Thoracic aorta (tissue), 2 donors: Measurements from ENCODE around the gene EPB42. TPM values are rescaled to one million over a fixed set of nuclear protein-coding genes. Genes with fewer than 3 reads are reported as not detected.

Source experiments
- ATAC-seq: fragments of 150-250 bp; one replicate; pipeline ENCODE4 v1.8.0; 2017; ENCODE audit warnings: low read depth; ENCODE audit not compliant: insufficient number of reproducible peaks, low FRiP score
- DNase-seq: peaks from one replicate; pipeline ENCODE4 v3.0.0-alpha.2; 2020; ENCODE audit warnings: low spot score
- H3K27ac ChIP-seq, 2 donors: fragments of 200-600 bp; sonication (generic); 1 replicate in 1 of 2; 2 replicates in 1 of 2; pipeline ENCODE4 v1.5.1; 2016; ENCODE audit warnings: mild to moderate bottlenecking in 2 of 2, moderate library complexity in 2 of 2
- H3K27me3 ChIP-seq: fragments of 200-600 bp; sonication (generic); replicated peaks from 2 replicates; pipeline ENCODE4 v1.6.0; 2016; ENCODE audit warnings: mild to moderate bottlenecking; ENCODE audit not compliant: insufficient read depth
- H3K36me3 ChIP-seq: fragments of 200-600 bp; sonication (generic); one replicate; pipeline ENCODE4 v1.5.1; 2016
- H3K4me1 ChIP-seq, 2 donors: fragments of 200-600 bp; sonication (generic); 1 replicate in 1 of 2; 2 replicates in 1 of 2; pipeline versions ENCODE4 v1.5.1 to v1.6.0; 2016; ENCODE audit warnings: low read depth in 2 of 2, mild to moderate bottlenecking in 1 of 2; ENCODE audit not compliant: control insufficient read depth in 1 of 2
- H3K4me3 ChIP-seq: fragments of 200-600 bp; sonication (generic); 2 replicates; pipeline ENCODE4 v1.5.1; 2016; ENCODE audit warnings: mild to moderate bottlenecking
- H3K9me3 ChIP-seq: fragments of 200-600 bp; sonication (generic); 2 replicates; pipeline ENCODE4 v1.5.1; 2016
- CTCF ChIP-seq: fragments of 200-600 bp; sonication (generic); IDR thresholded peaks from one replicate; pipeline ENCODE4 v1.5.1; 2019; ENCODE audit warnings: antibody characterized with exemption
- total RNA-seq, 2 donors: library from RNA; depleted of rRNA; stranded (reverse); fragments of >200 nt; gene quantifications; one replicate each; pipeline versions ENCODE4 v1.1.0 to v1.2.3, GENCODE V29; 2016

EPB42 gene
- total RNA-seq, 2 donors from 2014 or later, result not detected

GRCh38 chr15:43241100-43241499, 20.3 kb upstream of the EPB42 start:
- peak; percentile 17 for DNase-seq
- no peak overlapping the region for H3K4me3 ChIP-seq
- ATAC-seq, result peak; percentile 77
- no peaks in the 10 kb centered on the region for H3K36me3 ChIP-seq
- H3K9me3 ChIP-seq, result no peaks in the 10 kb centered on the region
- no peak for TF ChIP-seq CTCF
- peaks cover 4 to 6% of the 10 kb centered on the region in 2 donors for H3K4me1 ChIP-seq
- peak overlapping the region; percentile 31 to 56 for H3K27ac ChIP-seq
- H3K27me3 ChIP-seq, result no peaks in the 10 kb centered on the region

- H3K27ac ChIP-seq, result no peak overlapping the region
- no peaks in the 10 kb centered on the region for H3K27me3 ChIP-seq
- TF ChIP-seq CTCF, result no peak
- H3K36me3 ChIP-seq, result no peaks in the 10 kb centered on the region
- H3K4me3 ChIP-seq, result no peak overlapping the region
- no peaks in the 10 kb centered on the region for H3K9me3 ChIP-seq
- peaks cover 4 to 6% of the 10 kb centered on the region in 2 donors for H3K4me1 ChIP-seq
- DNase-seq (no peak), ATAC-seq (no peak)
Measured at GRCh38 chr15:43239732-43240491, 19.1 kb upstream of the EPB42 start.

- H3K27ac ChIP-seq, result no peak overlapping the region
- TF ChIP-seq CTCF, result no peak
- no peaks in the 10 kb centered on the region for H3K36me3 ChIP-seq
- peaks cover 4 to 6% of the 10 kb centered on the region in 2 donors for H3K4me1 ChIP-seq
- no peak overlapping the region for H3K4me3 ChIP-seq
- DNase-seq (no peak), ATAC-seq (no peak)
- no peaks in the 10 kb centered on the region for H3K27me3 ChIP-seq
- H3K9me3 ChIP-seq, result no peaks in the 10 kb centered on the region
Measured at GRCh38 chr15:43238671-43239131, 17.9 kb upstream of the EPB42 start.

GRCh38 chr15:43237842-43238470, 17.1 kb upstream of the EPB42 start:
- no peaks in the 10 kb centered on the region for H3K36me3 ChIP-seq
- ATAC-seq (no peak), DNase-seq (no peak)
- TF ChIP-seq CTCF, result no peak
- no peaks in the 10 kb centered on the region for H3K27me3 ChIP-seq
- H3K9me3 ChIP-seq, result no peaks in the 10 kb centered on the region
- H3K4me3 ChIP-seq, result no peak overlapping the region
- H3K27ac ChIP-seq, result no peak overlapping the region
- peaks cover 4 to 6% of the 10 kb centered on the region in 2 donors for H3K4me1 ChIP-seq

GRCh38 chr15:43235536-43235935, 14.7 kb upstream of the EPB42 start:
- no peak for ATAC-seq

More at GRCh38 chr15:43235536-43235935, 14.7 kb upstream of the EPB42 start:
- H3K4me3 ChIP-seq, result no peak overlapping the region
- DNase-seq, result no peak
- no peak overlapping the region for H3K27ac ChIP-seq
- H3K4me1 ChIP-seq, result no peaks in the 10 kb centered on the region
- no peaks in the 10 kb centered on the region for H3K36me3 ChIP-seq
- TF ChIP-seq CTCF, result no peak
- H3K9me3 ChIP-seq, result no peaks in the 10 kb centered on the region
- H3K27me3 ChIP-seq, result no peaks in the 10 kb centered on the region
